Suprapubic skin (tissue), 3 donors: ENCODE measurements around the gene DHTKD1.

Experiments
- EP300 ChIP-seq: sonication (generic); formaldehyde crosslinking; IDR thresholded peaks from one replicate; pipeline ENCODE4 v1.6.1; 2017; ENCODE audit warnings: antibody characterized with exemption
- TF ChIP-seq, protein P1 (sequence below), 2 donors: fragments of 200-600 bp in 1 of 2; fragments of 450-650 bp in 1 of 2; sonication (generic) in 1 of 2; IDR thresholded peaks; one replicate each; pipeline ENCODE4 v1.5.1; 2016 to 2019; ENCODE audit warnings: antibody characterized with exemption in 2 of 2, mild to moderate bottlenecking in 1 of 2, moderate library complexity in 1 of 2

DNA sequence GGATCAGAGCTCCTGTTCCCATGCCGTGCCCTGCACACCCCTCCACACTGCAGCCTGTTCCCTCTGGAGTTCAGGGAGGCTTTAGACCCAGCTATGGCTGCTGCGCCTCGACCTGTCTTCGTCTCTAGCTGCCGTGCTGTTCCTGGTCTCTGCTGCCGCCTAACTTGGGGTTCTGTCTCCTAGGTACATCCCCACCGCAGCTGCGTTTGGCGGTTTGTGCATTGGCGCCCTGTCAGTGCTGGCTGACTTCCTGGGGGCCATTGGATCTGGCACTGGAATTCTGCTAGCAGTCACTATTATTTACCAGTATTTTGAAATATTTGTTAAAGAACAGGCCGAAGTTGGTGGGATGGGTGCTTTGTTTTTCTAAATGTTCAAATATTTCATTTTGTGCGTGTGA, 95.3 kb downstream of the DHTKD1 start:
- no peak for TF ChIP-seq EP300
- TF ChIP-seq, protein P1, sequence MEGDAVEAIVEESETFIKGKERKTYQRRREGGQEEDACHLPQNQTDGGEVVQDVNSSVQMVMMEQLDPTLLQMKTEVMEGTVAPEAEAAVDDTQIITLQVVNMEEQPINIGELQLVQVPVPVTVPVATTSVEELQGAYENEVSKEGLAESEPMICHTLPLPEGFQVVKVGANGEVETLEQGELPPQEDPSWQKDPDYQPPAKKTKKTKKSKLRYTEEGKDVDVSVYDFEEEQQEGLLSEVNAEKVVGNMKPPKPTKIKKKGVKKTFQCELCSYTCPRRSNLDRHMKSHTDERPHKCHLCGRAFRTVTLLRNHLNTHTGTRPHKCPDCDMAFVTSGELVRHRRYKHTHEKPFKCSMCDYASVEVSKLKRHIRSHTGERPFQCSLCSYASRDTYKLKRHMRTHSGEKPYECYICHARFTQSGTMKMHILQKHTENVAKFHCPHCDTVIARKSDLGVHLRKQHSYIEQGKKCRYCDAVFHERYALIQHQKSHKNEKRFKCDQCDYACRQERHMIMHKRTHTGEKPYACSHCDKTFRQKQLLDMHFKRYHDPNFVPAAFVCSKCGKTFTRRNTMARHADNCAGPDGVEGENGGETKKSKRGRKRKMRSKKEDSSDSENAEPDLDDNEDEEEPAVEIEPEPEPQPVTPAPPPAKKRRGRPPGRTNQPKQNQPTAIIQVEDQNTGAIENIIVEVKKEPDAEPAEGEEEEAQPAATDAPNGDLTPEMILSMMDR (IDR thresholded peaks at IDR 0.05), result no peak
